Fibroblast of villous mesenchyme (primary cell): ENCODE measurements around the gene MT1F. TPM values are rescaled to one million over a fixed set of nuclear protein-coding genes. Genes with fewer than 3 reads are reported as not detected.

Experiments
- DNase-seq: peaks from one replicate; pipeline ENCODE4 v3.0.0-alpha.2; 2010; ENCODE audit warnings: low read depth
- H3K4me3 ChIP-seq: 2 replicates; pipeline ENCODE4 v1.5.1; 2011; ENCODE audit warnings: low read depth, mild to moderate bottlenecking, low read length
- CTCF ChIP-seq: IDR thresholded peaks from 2 replicates; pipeline ENCODE4 v1.5.1; 2012; ENCODE audit warnings: low read depth, mild to moderate bottlenecking, low read length; ENCODE audit not compliant: insufficient read depth
- total RNA-seq: library from RNA; depleted of rRNA; stranded (reverse); fragments of >200 nt; gene quantifications from 2 replicates; pipeline ENCODE4 v1.2.3, GENCODE V29; 2012

Gene MT1F
- total RNA-seq, 1 donor: not detected

GRCh38 chr16:56701534-56701933 lies 43.8 kb downstream of the MT1F start:
- no peak overlapping the region for H3K4me3 ChIP-seq
- no peak for TF ChIP-seq CTCF
- no peak for DNase-seq

GRCh38 chr16:56702836-56703235 lies 45.1 kb downstream of the MT1F start:
- no peak for TF ChIP-seq CTCF
- no peak overlapping the region for H3K4me3 ChIP-seq
- DNase-seq: no peak

Other genes starting within 250 kb of the MT1F start
- 244 and 302 TPM in 2 replicates for gene AMFR, start 232.4 kb upstream of the MT1F start, total RNA-seq
- 59.9 and 83.8 TPM in 2 replicates for gene NUDT21, start 206.6 kb upstream of the MT1F start, total RNA-seq
- 65.6 and 74.7 TPM in 2 replicates for gene OGFOD1, start 206.4 kb upstream of the MT1F start, total RNA-seq
- gene BBS2, start 137.9 kb upstream of the MT1F start, total RNA-seq: 48.3 and 60.5 TPM in 2 replicates
- gene MT4, start 92.9 kb upstream of the MT1F start, total RNA-seq: not detected in 2 replicates
- gene MT3, start 68.4 kb upstream of the MT1F start, total RNA-seq: not detected in 2 replicates
- 21.2 and 76.0 TPM in 2 replicates for gene MT2A, start 49.4 kb upstream of the MT1F start, total RNA-seq
- 21.6 and 108 TPM in 2 replicates for gene MT1E, start 32.2 kb upstream of the MT1F start, total RNA-seq
- gene MT1M, start 25.3 kb upstream of the MT1F start, total RNA-seq: 1.3 TPM in 1 of 2 replicates, not detected in the other
- 1.3 and 1.9 TPM in 2 replicates for gene MT1A, start 19.3 kb upstream of the MT1F start, total RNA-seq
- not detected in 2 replicates for gene MT1B, start 6.1 kb upstream of the MT1F start, total RNA-seq
- not detected in 2 replicates for gene MT1G, start 10.1 kb downstream of the MT1F start, total RNA-seq
- not detected in 2 replicates for gene MT1H, start 11.9 kb downstream of the MT1F start, total RNA-seq
- 24.2 and 40.3 TPM in 2 replicates for gene MT1X, start 24.5 kb downstream of the MT1F start, total RNA-seq
- 54.1 and 60.9 TPM in 2 replicates for gene NUP93, start 72.2 kb downstream of the MT1F start, total RNA-seq
- not detected in 2 replicates for gene SLC12A3, start 207.2 kb downstream of the MT1F start, total RNA-seq